GM19324 (cell line): ENCODE results near the gene WBP1L.
"Not testable (repeated sequence)": the region's sequence is repeated elsewhere in the genome, so short reads cannot be mapped to it uniquely, and the experiment has no call there.

Source experiments
- ATAC-seq: cut with Tn5 transposase; IDR thresholded peaks from one replicate; pipeline ENCODE4 v1.9.1; 2021; ENCODE audit warnings: mild to moderate bottlenecking, moderate library complexity; ENCODE audit not compliant: unreplicated experiment, low FRiP score

WBP1L gene

DNA sequence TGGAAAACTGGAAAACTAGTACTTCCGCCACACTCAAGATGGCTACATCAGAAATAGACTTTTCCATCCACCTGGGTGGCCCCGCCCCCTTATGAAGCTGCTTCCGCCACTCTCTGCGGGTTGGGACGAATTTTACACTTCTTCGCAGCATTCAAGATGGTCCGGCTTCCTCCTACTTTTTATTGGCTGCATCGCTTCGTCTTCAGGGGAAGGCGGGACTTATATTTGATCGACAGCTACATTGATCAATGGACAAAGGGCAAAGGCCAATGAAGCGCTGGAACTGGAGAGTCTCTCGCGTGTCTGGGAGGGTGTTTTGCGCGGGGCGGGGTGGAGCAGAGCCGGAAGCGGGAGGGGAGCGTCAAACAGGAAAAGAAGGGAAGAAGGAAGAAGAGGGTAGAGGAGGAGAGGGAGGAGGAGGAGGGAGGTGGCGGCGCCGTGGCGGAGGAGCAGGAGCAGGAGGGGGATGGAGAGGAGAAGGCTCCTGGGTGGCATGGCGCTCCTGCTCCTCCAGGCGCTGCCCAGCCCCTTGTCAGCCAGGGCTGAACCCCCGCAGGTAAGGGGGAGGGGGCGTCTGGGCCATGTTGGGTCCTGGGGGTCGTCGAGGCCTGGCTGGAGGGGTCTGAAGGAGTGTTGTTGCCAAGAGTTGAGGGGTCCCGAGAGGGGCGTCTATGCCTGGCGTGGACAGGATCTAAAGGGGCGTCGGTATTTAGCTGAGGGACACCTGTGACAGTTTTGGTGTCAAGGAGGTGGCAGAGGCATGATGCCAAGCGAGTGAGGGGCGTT is at the start of gene WBP1L:
Gene WBP1L, plus strand, starts transcription at position 361 of the 786 bp plus-strand sequence. Its CDS starts 106 bp downstream, at position 467.
- peak; percentile 97 for ATAC-seq

GRCh38 chr10:102695401-102695800 is 48.3 kb upstream of the WBP1L start:
- ATAC-seq: not testable (repeated sequence)

GRCh38 chr10:102696736-102697135 is 47.0 kb upstream of the WBP1L start:
- no peak for ATAC-seq

DNA sequence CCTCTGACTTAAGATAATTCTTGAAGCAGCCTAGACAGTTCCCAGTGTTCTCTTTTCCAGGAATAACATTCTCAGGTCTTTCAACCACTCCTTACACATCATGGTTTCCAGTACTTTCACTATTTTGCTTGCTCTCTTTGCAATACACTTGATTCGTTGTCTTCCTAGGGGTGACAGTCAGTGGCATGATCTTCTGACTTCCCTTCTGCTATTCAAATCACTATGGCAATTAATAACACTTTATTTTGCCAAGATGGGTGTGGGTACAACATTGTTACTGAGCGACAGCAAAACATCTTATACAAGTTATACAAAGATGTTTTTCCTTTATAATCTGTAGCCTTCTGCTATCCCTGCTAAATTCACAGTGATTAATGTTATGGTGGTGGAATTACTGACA is 44.9 kb upstream of the WBP1L start:
- ATAC-seq: no peak

DNA sequence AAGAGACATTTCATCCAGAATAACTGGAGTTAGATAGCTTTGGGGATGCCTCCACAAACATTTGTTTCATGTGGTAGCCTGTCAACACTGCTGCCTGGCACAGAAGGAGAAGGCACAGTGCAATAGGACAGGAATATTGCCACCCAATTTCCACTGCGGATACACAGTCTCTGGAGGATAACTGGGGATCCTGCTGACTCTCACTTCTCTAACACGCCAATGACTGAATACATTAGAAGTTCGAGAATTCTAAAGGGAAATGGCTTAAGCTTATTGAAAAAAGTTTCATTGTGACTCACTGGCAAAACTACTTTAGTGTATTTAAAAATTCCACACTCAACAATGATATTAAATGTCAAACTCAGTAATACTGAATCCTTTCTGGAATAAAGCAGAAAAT is 42.5 kb upstream of the WBP1L start:
- no peak for ATAC-seq

GRCh38 chr10:102701796-102702195 is 42.0 kb upstream of the WBP1L start:
- no peak for ATAC-seq

DNA sequence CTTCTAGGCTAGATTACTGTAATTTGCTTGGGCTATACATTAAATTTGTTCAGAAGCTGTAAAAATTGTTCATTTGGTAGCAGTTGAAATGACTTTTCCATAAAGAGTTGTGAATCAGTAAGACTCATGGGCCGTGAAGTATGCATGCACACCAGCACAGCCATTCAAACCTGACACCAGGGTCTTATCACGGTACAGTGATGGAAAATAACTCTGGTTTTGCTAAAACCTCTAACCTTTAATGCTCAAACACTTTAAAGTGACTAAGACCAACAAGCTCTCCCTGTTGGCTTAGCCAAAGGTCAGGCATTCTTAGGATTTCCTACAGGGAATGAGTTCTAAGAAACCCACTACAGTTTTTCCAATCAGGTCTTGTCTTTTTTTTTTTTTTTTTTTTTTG is 41.0 kb upstream of the WBP1L start:
- ATAC-seq: no peak

DNA sequence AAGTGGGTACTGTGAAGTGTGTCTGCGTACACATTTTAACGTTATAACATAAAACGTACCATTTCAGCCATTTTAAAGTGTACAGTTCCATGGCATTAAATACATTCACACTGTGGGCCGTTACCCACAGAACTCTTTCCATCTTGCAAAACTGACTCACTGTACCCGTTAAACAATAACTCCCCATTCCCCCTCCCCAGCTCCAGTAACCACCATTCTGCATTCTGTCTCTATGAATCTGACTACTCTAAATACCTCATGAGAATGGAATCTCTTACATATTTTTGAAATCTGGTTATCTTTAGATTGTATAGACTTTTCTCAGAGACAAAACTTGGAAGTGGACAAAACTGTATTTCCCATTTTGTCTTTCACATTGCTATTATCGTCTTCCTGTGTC is 38.8 kb upstream of the WBP1L start:
- ATAC-seq: no peak

GRCh38 chr10:102705531-102705930 is 38.2 kb upstream of the WBP1L start:
- ATAC-seq: no peak

DNA sequence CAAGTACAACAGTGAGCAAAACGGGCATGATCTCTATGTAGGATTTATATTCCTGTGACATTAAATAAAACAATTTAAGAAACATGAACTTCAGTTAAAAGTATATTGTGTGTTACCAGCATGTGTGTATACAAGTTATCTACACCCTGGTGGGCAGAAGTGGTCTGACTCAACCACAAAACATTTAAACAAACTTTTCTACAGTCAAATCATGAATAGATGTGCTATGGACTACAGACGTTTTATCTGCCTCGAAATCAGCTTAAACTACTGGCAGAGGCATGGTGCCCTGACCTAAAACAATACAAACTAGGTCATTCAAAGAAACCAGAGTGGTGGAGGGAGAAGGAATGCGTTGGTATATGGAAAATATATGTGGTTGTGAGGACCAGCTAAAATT is 33.1 kb upstream of the WBP1L start:
- ATAC-seq: no peak

GRCh38 chr10:102712089-102712488 is 31.7 kb upstream of the WBP1L start:
- no peak for ATAC-seq

DNA sequence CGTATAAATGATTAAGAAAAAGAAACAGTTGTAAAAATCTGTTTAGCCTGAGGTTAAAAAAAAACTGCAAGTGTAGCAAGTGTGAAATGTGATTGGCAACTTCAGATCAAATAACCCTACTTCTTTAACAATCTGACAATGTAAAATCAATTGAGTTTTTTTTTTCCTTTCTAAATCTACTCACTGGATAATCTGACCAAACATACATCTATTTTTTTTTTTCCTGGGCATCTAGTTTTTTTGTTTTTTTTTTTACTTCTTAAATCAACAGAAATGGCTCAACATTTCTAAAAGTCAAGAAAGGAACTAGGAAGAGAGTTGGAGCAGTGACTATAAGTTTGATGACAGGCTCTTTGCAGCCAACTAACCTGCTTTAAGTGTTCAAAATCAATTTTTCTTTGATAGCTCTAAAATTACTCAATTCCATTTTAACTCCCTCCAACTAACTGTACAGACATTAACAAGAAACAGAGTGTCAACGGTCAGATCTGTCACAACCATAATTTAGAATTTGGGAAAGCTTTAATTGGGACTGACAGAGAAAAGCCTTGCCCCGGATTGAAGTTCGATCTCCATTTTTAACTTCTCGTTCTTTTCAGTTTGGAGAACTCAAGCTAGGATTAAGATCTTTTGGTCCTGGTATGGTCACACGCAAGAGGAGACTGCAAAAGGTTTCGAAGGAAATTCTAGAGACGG is 30.8 kb upstream of the WBP1L start:
- ATAC-seq: no peak

DNA sequence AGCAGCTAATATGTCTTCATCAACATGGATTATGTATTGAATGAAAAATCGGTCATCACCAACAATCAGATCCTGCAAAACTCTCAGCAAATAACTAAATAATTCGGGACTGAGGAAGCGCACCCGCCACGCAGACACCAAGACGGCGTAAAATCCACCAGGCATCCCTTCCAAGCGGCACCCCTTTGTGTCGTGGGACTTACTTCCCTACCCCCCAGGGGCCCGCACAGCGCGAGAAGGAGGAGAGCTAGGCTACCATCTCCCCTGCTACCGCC is 30.3 kb upstream of the WBP1L start:
- ATAC-seq: peak; percentile 37

GRCh38 chr10:102713814-102714620 is 29.7 kb upstream of the WBP1L start, which contains the start of gene ARL3:
ARL3 (minus strand) TSS chr10:102714397; CDS start chr10:102714275, 122 bp downstream.
- ATAC-seq: peak; percentile 86

DNA sequence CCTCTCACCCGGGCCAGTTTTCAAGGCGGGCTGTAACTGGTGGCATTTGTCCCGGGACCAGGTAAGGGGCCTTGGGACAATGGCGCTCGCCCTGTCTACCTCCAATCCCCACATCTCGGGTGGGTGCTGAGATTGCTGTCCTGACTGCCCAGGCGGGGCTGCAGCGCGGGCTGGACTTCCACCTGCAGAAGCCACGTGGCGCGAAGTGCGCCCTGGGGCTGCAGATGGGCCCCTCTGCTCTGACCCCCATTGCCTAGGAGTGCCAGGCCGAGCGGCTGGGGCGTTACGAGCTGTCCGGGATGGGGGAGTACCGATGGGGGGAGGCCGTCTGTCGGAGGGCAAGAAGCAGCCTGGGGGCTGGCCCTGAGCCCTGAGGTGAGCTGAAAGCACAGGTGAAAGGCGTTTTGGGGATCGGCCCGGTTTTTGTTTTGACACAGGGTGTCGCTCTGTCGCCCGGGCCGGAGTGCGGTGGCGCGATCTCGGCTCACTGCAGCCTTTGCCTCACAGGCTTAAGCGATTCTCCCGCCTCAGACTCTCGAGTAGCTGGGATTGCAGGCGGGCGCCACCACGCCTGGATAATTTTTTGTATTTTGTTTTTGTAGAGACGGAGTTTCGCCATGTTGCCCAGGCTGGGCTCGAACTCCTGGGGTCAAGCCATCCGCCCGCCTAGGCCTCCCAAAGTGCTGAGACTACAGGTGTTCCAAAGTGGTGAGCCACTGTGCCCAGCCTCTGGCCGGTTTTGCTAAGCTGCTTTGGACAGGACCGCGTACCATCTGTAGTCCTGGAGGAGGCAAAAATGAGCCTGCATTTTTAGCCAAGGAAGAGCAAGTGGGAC is 28.9 kb upstream of the WBP1L start, which contains the start of gene SFXN2:
Gene SFXN2, plus strand, starts transcription at position 16 of the 835 bp plus-strand sequence. CDS start 12,001 bp downstream, outside the sequence.
- ATAC-seq: no peak

DNA sequence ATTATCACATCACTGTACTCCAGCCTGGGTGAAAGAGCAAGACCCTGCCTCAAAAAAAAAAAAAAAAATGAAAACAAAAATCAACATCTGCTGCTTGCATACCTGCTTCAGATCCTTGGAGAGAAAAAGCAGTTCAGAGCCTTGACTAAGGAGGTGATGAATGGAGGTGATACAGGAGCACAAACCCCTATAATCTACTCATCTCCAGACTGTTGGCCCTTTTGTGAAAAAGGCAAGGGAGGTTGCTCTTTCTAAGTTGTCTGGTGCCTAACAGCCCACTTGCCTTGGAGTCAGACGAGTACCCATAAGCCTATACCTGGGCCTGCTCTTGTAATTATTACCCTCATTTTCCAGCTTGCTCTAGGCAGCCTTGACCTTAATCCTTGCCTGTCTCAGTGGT is 27.9 kb upstream of the WBP1L start:
- ATAC-seq: no peak

GRCh38 chr10:102716900-102717565 is 26.7 kb upstream of the WBP1L start:
- ATAC-seq: not testable (repeated sequence)

GRCh38 chr10:102718220-102718619 is 25.5 kb upstream of the WBP1L start:
- no peak for ATAC-seq

DNA sequence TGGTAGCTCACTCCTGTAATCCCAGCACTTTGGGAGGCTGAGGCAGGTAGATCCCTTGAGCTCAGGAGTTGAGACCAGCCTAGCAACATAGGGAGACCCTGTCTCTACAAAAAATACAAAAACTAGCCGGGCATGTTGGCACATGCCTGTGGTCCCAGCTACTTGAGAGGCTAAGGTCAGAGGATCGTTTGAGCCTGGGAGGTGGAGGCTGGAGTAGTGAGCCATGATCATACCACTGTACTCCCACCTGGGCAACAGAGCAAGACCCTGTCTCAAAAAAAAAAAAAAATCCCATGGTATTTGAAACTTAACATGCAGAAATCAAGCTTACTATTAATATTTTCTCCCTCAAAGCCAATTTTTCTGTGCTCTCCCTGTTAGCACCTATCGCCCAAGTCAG is 23.4 kb upstream of the WBP1L start:
- ATAC-seq: no peak
